HG02623 (cell line): Measurements from ENCODE around the gene HOXA11.

Experiments
- ATAC-seq: cut with Tn5 transposase; IDR thresholded peaks from one replicate; pipeline ENCODE4 v1.9.1; 2021; ENCODE audit warnings: moderate library complexity; ENCODE audit not compliant: unreplicated experiment

The HOXA11 gene

GRCh38 chr7:27171325-27171636 is 13.8 kb downstream of the HOXA11 start:
- no peak for ATAC-seq

DNA sequence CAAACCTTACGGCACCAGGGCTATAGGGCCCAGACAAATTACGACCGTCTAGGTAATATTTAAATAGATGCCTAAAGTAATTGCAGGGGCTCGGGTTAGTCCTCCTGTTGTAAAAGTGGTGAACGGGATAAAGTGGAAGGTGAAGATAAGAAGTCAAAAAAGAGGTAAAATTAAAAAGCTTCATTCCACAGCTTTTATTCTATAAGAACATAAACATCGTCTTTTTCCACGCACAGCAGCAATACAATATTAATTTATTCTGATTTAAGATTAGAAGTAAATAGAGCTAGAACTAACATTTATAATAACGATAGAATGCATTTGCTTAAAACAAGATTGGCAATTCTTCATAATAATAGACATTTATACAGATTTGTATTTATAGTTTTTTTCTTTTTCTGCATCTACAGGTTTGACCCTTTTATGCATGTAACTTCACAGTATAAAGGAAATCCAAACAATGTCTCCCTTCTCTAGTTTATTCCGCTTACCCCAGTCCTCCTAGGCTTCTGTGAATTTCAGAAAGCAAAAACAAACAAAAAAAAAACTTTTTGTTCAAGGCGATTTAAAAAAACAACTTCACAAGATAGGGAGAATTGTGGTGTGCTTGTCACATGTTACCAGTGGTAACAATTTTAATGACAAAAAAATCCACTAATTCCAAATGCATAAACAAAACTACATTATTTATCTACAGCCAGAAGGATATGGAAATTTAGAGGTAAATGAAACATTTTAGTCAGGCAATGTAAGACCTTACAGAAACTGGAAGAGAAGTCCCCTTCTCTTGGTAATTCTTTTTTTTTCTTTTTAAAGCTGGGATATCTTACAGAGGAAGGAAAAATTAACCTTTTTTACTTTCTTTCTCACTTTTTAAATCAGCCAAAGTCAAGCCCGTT is 14.4 kb downstream of the HOXA11 start:
- no peak for ATAC-seq

- no peak for ATAC-seq
Observed at GRCh38 chr7:27169658-27170425, 15.2 kb downstream of the HOXA11 start.

DNA sequence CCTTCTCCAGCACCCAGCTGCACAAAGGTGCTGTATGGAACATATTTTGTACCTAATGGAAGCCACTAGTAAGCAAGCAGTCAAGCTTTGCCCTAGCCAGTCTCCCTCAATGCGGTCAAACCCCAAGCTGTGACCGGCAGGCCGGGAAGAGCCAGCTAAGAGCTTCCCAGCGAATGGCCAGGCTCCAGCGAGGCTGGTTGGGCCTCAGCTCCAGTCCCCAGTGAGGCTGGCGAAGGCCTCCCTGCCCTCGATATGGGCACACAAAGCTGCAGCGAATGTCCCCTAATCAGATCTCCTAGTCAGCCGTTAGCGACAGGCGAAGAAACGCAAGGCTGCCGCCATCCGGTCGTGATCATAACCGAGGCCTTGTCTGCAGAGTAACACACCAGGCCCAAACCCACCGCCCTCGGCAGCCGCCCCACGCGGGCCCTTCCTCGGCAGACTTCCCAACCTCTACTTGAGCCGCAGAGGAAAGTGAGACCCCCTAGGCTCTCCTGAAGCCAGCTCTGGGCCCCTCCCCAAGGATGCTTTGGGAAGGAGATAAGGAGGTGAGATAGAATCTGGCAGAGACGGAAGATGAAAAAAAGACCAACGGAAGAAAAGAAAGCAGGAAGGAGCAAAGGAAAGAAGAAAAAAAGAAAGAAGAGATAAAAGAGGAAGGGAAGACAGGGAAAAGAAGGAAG is 16.6 kb downstream of the HOXA11 start:
- ATAC-seq: no peak

DNA sequence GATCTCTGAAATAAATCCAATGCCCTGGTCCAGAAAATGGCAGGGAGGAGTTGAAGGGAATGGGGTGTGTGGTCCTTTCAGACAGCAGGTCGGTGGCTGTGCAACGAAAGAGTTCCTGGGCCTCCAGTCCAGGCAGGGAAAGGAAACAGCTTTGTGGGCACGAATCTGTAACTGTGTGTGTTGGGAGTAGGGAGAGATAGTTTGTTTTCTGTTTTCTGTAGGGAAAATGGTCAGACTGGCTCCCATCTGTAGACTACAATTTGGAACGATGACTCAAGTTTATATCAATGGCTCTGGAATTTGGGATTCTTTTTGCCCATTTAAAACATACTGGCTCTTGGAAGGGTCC is 17.1 kb downstream of the HOXA11 start:
- no peak for ATAC-seq

DNA sequence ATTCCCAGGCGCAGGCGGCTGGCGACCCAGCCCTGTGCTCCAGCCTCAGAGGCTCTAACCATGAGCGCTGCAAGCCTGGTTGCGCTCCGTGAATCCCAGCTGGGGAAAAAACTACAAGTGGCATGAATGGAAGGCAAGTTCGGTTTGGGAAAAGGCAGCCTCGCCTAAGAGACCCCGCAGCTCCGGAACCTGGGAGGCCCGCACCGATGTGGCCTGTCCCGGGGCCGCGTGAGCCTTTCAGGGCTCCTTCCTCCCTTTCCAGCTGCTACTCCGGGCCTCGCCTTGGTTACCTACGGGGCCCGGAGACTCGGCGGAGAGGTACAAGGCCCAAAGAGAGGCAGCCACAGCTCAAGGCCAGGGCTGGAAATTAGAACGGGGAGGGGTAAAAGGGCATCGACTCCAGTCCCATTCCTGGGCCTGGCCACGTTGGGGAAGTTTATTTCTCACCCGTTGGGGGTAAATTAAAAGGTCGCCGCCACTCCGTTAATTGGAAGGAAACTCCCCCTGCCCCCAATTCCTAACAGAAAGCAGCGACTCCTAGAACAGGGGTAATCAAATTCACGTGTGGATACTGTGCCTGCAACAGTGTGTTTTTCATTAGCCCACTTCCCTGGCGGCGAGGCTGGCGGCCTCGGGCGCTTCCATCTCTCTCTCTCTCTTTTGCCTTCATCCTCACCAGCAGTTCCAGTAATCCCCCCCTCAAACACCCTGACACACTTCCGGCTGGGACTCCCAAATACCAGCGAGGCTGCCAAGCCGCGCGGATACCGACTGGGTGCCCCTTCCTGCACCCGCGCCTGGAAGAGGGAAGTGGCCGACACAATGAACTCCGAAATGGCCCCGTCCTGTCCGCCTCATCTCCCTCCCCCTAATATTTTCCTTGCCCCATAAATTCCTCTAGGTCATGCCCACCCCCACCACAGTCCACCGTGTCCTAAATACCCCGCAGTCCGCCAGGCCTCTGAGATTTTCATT is 18.2 kb downstream of the HOXA11 start:
- no peak for ATAC-seq

GRCh38 chr7:27165996-27166530 is 19.0 kb downstream of the HOXA11 start:
- ATAC-seq: no peak

- ATAC-seq: no peak
Observed at GRCh38 chr7:27165089-27165995, 19.7 kb downstream of the HOXA11 start, which contains the start of gene HOXA9. Gene HOXA9 (minus strand): TSS chr7:27165537. CDS start chr7:27165457, 80 bp downstream.

DNA sequence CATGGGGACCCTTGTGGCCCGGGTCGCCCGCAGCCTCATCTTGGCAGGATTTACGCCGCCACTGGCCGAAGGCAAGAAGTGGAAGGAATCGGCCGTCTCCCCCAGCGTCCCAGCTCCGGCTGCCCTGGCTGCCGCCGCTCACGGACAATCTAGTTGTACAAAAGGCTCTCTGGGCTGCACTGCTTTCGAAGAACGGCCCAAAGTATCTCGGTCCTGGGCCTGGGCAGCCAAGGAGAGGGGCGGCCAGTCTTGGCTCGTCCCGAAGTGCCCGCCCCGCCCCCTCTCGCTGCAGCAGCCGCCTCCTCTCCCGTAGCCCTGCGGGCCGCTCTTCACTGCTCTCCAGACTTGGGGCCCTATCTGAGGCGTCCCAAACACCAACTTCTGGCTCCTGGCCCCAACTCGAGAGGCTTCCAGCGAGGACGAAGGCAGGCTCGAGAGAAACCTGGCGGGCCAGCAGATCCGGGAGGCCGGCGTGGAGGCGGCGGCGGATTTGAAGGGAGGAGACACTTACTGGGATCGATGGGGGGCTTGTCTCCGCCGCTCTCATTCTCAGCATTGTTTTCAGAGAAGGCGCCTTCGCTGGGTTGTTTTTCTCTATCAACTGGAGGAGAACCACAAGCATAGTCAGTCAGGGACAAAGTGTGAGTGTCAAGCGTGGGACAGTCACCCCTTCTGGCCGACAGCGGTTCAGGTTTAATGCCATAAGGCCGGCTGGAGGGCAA is 20.5 kb downstream of the HOXA11 start:
- no peak for ATAC-seq

DNA sequence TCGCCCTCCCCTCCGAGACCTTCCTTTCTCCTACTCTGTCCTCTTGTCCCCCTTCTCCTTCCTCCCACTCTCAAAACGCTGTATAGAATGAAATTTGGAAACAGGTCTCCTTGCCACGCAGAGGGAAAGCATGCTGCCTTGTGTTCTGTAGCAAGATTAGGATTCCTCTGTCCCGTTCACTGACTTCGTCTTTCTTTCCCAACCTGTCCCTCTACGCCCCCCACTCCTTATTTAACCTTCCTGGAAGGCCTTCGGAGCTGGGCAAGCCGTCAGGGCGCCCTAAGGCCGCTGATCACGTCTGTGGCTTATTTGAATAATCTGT is 21.0 kb downstream of the HOXA11 start:
- ATAC-seq: no peak

GRCh38 chr7:27163288-27164044 is 21.6 kb downstream of the HOXA11 start:
- ATAC-seq: no peak

DNA sequence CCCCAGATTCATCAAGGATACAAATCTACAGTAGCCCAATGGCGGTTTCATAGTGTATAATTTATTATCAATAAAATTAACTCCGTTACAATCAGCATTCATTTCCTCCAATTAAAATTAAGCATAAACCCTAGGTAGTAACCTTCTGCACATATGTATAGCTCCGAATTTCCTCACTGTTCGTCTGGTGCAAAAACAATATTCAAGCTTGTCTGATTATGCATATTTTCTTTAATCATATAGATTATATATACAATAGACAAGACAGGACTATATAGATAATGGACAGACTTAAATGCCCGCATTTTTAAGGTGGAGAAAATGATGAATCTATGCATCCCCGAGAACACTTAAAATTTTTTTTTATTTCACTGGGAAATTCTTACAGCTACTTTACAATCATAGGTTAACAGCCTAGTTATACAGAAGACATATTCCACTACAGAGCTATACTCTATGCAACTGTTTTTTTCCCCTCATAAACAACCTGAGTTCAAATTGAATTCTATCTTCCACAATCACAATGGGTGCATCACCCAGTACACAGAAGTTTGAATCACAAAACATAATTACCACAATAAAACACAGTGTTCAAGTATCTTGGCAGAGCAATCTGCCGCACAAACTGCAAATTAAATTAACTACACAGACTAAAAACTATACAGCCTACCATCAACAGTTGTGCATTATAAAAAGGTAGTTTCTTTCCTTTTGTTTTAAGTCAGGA is 22.3 kb downstream of the HOXA11 start:
- ATAC-seq: no peak

DNA sequence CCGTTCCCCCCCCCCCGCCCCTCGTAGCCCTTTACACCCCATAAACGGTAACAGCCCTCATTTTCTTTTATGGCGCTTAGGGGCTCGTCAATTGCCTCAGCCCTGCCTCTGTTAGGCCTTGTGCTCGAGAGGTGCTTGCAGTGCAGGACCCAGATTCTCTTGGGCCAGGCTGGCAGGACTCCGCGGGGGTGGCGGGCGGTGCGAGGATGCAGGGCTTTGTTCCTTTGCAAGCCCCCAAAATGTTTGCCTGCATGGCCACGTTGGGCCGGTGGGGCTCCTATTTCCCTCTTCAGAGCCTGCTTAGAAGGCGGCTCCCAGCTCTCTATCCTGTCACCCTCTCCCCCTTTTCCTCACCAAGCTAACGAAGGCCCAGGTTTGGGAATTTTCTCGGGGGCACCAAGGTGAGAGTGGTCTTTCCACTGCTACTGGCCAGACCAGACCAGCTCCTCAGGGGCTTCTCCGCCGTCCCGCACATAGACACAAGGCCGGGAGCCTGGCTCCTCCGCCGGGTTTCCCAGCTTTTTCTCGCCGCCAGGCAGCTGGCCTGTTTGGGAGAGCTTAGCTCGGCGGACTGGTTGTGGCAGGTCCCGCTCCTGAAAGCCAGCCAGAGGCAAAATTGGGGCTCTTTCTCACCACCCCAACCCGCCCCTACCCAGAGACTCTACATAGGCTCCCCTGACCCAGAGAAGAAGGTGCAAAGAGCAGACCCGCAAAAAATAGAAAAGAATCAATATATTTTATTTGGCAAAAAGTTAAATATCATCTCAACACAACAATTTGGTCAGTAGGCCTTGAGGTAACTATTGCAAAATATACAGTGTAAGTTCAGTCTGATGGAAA is 23.1 kb downstream of the HOXA11 start:
- ATAC-seq: no peak

DNA sequence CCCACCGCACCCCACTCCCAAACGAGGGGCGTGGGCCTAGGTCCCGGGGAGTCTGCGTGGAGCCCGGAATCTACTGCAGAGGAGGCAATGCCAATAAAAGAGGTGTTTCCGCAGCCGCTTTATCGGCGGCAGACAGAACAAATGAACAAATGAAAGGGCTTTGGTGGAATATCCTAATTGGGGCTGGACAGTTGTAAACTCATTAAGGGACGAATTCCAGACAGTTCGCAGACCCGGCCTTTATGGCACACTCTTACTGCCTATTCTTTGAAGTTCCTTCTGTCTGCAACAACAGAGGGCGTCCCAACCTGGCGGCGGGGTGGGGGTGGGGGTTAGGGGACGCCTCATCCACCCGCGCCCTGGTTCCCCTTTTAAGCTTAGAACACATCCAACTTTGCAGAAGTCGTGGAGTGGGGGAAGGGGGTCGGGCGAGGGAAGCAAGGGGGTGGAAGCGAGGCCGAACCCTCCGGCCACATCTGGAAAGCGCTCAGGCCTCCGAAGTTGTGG is 23.8 kb downstream of the HOXA11 start:
- no peak for ATAC-seq

- peak; percentile 49 for ATAC-seq
Observed at GRCh38 chr7:27160546-27161213, 24.4 kb downstream of the HOXA11 start.

- no peak for ATAC-seq
Observed at GRCh38 chr7:27160145-27160545, 24.9 kb downstream of the HOXA11 start.
